Neural crest cell (in vitro differentiated cells): ENCODE results near the gene EIF4A3. TPM values are rescaled to one million over a fixed set of nuclear protein-coding genes. Genes with fewer than 3 reads are reported as not detected.

Experiments used
- DNase-seq: peaks from one replicate; pipeline ENCODE4 v3.0.0; 2021; ENCODE audit warnings: low read depth, mixed read lengths, low spot score
- H3K27ac Mint-ChIP-seq: one replicate; pipeline ENCODE4 v1.8.0; 2021; ENCODE audit warnings: mild to moderate bottlenecking, mixed read lengths; ENCODE audit not compliant: unreplicated experiment
- H3K27me3 Mint-ChIP-seq: 2 replicates; pipeline ENCODE4 v1.8.0; 2021; ENCODE audit warnings: low read depth, mild to moderate bottlenecking, mixed read lengths
- H3K36me3 Mint-ChIP-seq: 2 replicates; pipeline ENCODE4 v1.8.0; 2021; ENCODE audit warnings: low read depth, mild to moderate bottlenecking, mixed read lengths
- H3K4me1 Mint-ChIP-seq: 2 replicates; pipeline ENCODE4 v1.8.0; 2021; ENCODE audit warnings: mixed read lengths
- H3K4me3 Mint-ChIP-seq: one replicate; pipeline ENCODE4 v1.8.0; 2021; ENCODE audit warnings: mild to moderate bottlenecking, mixed read lengths
- H3K9me3 Mint-ChIP-seq: 2 replicates; pipeline ENCODE4 v1.8.0; 2021; ENCODE audit warnings: mixed read lengths
- CTCF ChIP-seq: fragments of 200-600 bp; sonication (generic); conservative IDR thresholded peaks from 2 replicates; pipeline ENCODE4 v1.5.0; 2021; ENCODE audit warnings: antibody characterized with exemption, mild to moderate bottlenecking
- total RNA-seq: library from RNA; stranded (reverse); gene quantifications from 2 replicates; pipeline ENCODE4 v1.2.1, GENCODE V29; 2021

Gene EIF4A3
- total RNA-seq, 1 donor from 2014 or later, result 141 TPM

- no peaks in the 10 kb centered on the region for H3K36me3 Mint-ChIP-seq
- no peak overlapping the region for H3K4me3 Mint-ChIP-seq
- TF ChIP-seq CTCF, result no peak
- H3K27ac Mint-ChIP-seq, result no peak overlapping the region
- H3K27me3 Mint-ChIP-seq, result no peaks in the 10 kb centered on the region
- H3K4me1 Mint-ChIP-seq, result peaks cover 33% of the 10 kb centered on the region
- H3K9me3 Mint-ChIP-seq, result no peaks in the 10 kb centered on the region
- DNase-seq, result no peak
Measured at GRCh38 chr17:80191192-80191591, 44.3 kb upstream of the EIF4A3 start.

DNA sequence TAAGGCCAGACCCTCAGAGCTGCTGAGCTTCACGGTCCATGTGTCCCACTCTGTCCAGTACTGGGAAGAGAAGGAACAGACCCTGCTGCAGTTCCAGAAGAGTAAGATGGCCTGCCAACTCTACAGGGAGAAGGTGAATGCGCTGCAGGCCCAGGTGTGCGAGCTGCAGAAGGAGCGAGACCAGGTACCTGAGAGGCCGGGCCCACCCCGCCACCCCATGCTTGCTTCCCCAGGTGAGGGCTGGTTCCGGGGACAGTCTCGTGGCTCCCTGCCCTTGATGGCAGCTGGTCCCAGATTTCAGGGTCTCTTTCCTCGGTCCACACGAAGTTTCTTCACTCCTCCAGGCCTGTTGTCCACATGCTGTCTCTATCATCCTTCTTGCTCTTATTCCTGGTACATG, 43.8 kb upstream of the EIF4A3 start:
- H3K27me3 Mint-ChIP-seq, result no peaks in the 10 kb centered on the region
- H3K4me1 Mint-ChIP-seq, result peaks cover 30% of the 10 kb centered on the region
- no peaks in the 10 kb centered on the region for H3K9me3 Mint-ChIP-seq
- no peak for DNase-seq
- no peaks in the 10 kb centered on the region for H3K36me3 Mint-ChIP-seq
- no peak overlapping the region for H3K4me3 Mint-ChIP-seq
- TF ChIP-seq CTCF, result no peak
- H3K27ac Mint-ChIP-seq, result no peak overlapping the region

GRCh38 chr17:80189611-80190010, 42.7 kb upstream of the EIF4A3 start:
- no peak for TF ChIP-seq CTCF
- H3K4me1 Mint-ChIP-seq, result peaks cover 33% of the 10 kb centered on the region
- no peak for DNase-seq
- no peaks in the 10 kb centered on the region for H3K36me3 Mint-ChIP-seq
- peak overlapping the region; percentile 62 for H3K27ac Mint-ChIP-seq
- H3K9me3 Mint-ChIP-seq, result no peaks in the 10 kb centered on the region
- no peak overlapping the region for H3K4me3 Mint-ChIP-seq
- H3K27me3 Mint-ChIP-seq, result no peaks in the 10 kb centered on the region

DNA sequence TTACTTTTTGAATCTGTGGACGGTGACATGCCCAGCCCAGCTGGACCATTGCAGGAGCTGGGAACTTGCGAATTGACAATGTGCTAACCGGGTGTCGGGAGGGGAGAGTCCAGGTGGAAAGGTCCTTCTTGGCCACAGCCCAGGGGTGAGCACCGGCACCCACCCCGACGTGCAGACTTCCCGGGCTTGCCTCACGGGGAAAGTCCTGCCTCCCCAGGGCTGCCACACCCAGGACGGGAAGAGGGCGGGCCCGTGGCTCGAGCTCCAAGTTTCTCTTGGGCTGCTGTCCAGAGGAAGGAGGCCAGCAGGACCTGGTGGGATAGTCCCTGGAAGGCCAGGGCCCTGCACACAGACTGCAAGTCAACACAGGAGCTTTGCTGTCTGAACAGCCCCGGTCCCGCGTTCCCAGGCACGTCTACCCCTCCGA, 40.6 kb upstream of the EIF4A3 start:
- no peak overlapping the region for H3K4me3 Mint-ChIP-seq
- no peaks in the 10 kb centered on the region for H3K36me3 Mint-ChIP-seq
- TF ChIP-seq CTCF, result no peak
- H3K4me1 Mint-ChIP-seq, result peaks cover 30% of the 10 kb centered on the region
- no peaks in the 10 kb centered on the region for H3K9me3 Mint-ChIP-seq
- no peak for DNase-seq
- H3K27me3 Mint-ChIP-seq, result no peaks in the 10 kb centered on the region
- no peak overlapping the region for H3K27ac Mint-ChIP-seq

DNA sequence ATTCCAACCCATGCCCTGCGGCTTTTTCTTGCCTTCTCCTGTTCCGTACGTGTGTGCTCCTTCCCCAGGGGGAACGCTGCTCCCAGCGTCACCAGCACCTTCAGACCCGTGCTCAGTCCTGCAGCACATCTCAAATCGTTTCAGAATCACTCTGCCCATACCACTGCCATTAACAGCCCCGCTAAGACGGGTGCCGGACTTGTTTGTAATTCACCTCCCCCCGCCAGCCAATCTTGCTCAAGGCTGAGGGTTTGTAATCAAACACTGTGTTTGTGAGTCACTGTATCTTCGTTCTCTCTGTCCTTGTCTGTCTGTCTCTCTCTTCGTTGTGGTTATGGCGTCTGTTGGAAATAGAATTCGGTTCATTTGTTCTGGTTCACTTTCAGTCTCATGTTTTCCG, 40.2 kb upstream of the EIF4A3 start:
- no peak for TF ChIP-seq CTCF
- no peak for DNase-seq
- Mint-ChIP-seq H3K27ac (no peak overlapping the region), H3K36me3 (no peaks in the 10 kb centered on the region), H3K27me3 (no peaks in the 10 kb centered on the region), H3K4me1 (peaks cover 25% of the 10 kb centered on the region), H3K4me3 (no peak overlapping the region), H3K9me3 (no peaks in the 10 kb centered on the region)

DNA sequence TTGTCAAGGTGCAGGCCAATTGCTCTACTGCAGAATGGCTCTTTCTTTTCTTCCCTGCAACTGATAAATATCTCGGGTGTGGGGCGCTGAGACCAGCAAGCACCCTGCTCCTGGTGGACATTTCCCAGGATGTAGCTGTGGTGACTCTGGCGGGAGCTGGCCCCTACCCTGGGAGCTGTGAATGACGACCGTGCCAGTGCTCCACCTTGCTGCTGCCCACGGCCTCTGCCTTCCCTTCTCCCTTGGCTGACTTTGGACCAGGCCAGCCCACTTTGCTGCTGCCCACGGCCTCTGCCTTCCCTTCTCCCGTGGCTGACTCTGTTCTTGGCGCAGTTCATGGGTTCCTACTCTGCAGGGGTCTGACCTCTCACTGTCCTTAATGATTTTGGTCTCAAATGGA, 39.0 kb upstream of the EIF4A3 start:
- H3K27ac Mint-ChIP-seq, result no peak overlapping the region
- no peak overlapping the region for H3K4me3 Mint-ChIP-seq
- TF ChIP-seq CTCF, result no peak
- H3K9me3 Mint-ChIP-seq, result no peaks in the 10 kb centered on the region
- H3K27me3 Mint-ChIP-seq, result no peaks in the 10 kb centered on the region
- no peaks in the 10 kb centered on the region for H3K36me3 Mint-ChIP-seq
- no peak for DNase-seq
- peaks cover 16% of the 10 kb centered on the region for H3K4me1 Mint-ChIP-seq
